GM12801 (cell line): ENCODE data around the gene COG3.

Source experiments
- TF ChIP-seq, protein P1 (sequence below): IDR thresholded peaks from one replicate; pipeline ENCODE4 v1.5.1; 2011; ENCODE audit warnings: control low read depth; ENCODE audit not compliant: insufficient read length; ENCODE audit errors: extremely low read depth

The COG3 gene

DNA sequence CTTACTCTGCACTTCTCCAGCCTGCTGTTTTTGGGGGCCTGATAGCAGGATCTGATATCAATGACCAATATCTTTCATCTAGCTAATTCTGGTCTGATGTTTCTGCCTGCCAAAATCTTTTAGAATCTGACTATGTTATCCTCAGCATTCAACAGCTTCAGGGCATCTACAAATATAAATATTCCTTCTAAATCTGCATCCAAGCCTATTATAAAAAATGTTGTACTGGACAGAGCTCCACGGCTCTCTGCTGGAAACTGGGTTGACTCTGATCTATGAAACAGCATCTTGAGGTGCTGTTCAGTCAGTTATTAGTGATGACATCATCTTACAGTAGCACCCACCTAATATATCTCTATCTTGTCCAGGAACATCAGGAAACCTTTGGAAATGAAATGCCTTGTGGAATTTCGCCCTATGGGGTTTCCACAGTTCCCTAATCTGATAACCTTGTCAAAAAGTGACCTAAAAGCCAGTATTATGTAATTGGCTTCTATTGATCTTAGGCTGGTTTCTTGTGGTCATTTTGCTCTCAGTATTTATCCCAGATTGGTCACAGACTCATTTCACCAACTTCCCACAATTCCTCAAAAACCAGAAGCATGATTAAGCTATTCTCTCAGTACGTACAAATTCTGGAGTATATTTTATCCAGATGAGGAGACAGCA is 117.8 kb downstream of the COG3 start:
- TF ChIP-seq, protein P1, sequence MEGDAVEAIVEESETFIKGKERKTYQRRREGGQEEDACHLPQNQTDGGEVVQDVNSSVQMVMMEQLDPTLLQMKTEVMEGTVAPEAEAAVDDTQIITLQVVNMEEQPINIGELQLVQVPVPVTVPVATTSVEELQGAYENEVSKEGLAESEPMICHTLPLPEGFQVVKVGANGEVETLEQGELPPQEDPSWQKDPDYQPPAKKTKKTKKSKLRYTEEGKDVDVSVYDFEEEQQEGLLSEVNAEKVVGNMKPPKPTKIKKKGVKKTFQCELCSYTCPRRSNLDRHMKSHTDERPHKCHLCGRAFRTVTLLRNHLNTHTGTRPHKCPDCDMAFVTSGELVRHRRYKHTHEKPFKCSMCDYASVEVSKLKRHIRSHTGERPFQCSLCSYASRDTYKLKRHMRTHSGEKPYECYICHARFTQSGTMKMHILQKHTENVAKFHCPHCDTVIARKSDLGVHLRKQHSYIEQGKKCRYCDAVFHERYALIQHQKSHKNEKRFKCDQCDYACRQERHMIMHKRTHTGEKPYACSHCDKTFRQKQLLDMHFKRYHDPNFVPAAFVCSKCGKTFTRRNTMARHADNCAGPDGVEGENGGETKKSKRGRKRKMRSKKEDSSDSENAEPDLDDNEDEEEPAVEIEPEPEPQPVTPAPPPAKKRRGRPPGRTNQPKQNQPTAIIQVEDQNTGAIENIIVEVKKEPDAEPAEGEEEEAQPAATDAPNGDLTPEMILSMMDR: no peak

DNA sequence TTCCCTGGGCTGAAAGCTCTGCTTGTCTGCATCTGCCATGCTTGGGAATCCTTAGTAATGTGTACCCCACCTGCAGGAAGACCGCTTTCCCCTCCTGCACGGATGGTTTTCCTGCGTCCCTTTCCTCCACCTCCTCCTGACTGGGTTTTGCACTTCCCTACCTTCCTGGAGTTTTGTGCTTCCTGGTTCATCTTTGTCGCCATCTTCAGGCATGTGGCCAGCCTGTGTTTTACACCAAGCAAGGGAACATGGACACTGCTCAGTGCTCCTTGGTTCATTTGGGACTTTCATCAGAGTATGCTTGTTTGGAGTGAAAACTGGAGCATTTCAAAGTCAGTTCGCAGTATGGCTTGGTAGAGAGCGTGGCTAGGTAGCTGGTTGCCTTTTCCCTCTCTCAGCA is 120.1 kb downstream of the COG3 start:
- TF ChIP-seq, protein P1: no peak
